Urinary bladder (tissue), 4 donors: Measurements from ENCODE around the gene GALNS. TPM values are rescaled to one million over a fixed set of nuclear protein-coding genes. Genes with fewer than 3 reads are reported as not detected.

Experiments used
- DNase-seq: peaks from one replicate; pipeline ENCODE4 v3.0.0-alpha.2; 2015; ENCODE audit errors: extremely low spot score
- H3K27ac ChIP-seq: one replicate; pipeline ENCODE4 v1.5.1; 2013; ENCODE audit warnings: low read depth, mild to moderate bottlenecking, moderate library complexity
- H3K36me3 ChIP-seq: one replicate; pipeline ENCODE4 v1.6.1; 2013; ENCODE audit warnings: mild to moderate bottlenecking, moderate library complexity; ENCODE audit not compliant: insufficient read depth
- H3K4me1 ChIP-seq: one replicate; pipeline ENCODE4 v1.6.1; 2013; ENCODE audit warnings: mild to moderate bottlenecking, moderate library complexity; ENCODE audit not compliant: insufficient read depth
- H3K4me3 ChIP-seq: one replicate; pipeline ENCODE4 v1.5.1; 2013; ENCODE audit warnings: low read depth, low read length
- WGBS: extraction: QIAGEN DNeasy Blood & Tissue Kit; methylation state at CpG from one replicate; pipeline ENCODE4 v1.1.7; 2013; 5-methylcytosine and 5-hydroxymethylcytosine counted together
- polyA plus RNA-seq: library from polyadenylated mRNA; stranded (reverse); fragments of 200-250 nt; gene quantifications from one replicate; pipeline ENCODE4 v1.2.3, GENCODE V29; 2013
- total RNA-seq: library from RNA; depleted of rRNA; stranded (reverse); fragments of >200 nt; gene quantifications from one replicate; pipeline ENCODE4 v1.2.3, GENCODE V29; 2014
- donor health status: healthy with polysubstance abuse.
- donor health status: healthy.

Gene GALNS
- total and polyA plus RNA-seq, 2 donors: 14.6 to 23.0 TPM

- WGBS: 81% methylated on average over 15 of the region's 15 CpGs
- no peak overlapping the region for H3K4me3 ChIP-seq
- DNase-seq: no peak
- H3K36me3 ChIP-seq: peaks cover 4% of the 10 kb centered on the region
- H3K4me1 ChIP-seq: no peaks in the 10 kb centered on the region
- H3K27ac ChIP-seq: no peak overlapping the region
Observed at GRCh38 chr16:88864099-88864498, 7.4 kb upstream of the GALNS start.

- 89% methylated on average over 13 of the region's 13 CpGs for WGBS
- DNase-seq: no peak
- no peak overlapping the region for H3K27ac ChIP-seq
- H3K4me1 ChIP-seq: no peaks in the 10 kb centered on the region
- peaks cover 4% of the 10 kb centered on the region for H3K36me3 ChIP-seq
- H3K4me3 ChIP-seq: no peak overlapping the region
Observed at GRCh38 chr16:88863426-88863825, 6.7 kb upstream of the GALNS start.

GRCh38 chr16:88862968-88863367 lies 6.2 kb upstream of the GALNS start:
- Histone ChIP-seq H3K4me3 (no peak overlapping the region), H3K4me1 (no peaks in the 10 kb centered on the region), H3K36me3 (peaks cover 4% of the 10 kb centered on the region), H3K27ac (no peak overlapping the region)
- 93% methylated on average over 25 of the region's 25 CpGs for WGBS
- no peak for DNase-seq

GRCh38 chr16:88861359-88861758 lies 4.6 kb upstream of the GALNS start:
- peaks cover 4% of the 10 kb centered on the region for H3K36me3 ChIP-seq
- no peaks in the 10 kb centered on the region for H3K4me1 ChIP-seq
- DNase-seq: no peak
- H3K27ac ChIP-seq: no peak overlapping the region
- no peak overlapping the region for H3K4me3 ChIP-seq
- 91% methylated on average over 19 of the region's 19 CpGs for WGBS

- 91% methylated on average over 20 of the region's 20 CpGs for WGBS
- H3K27ac ChIP-seq: no peak overlapping the region
- H3K4me1 ChIP-seq: peaks cover 4% of the 10 kb centered on the region
- peaks cover 4% of the 10 kb centered on the region for H3K36me3 ChIP-seq
- no peak for DNase-seq
- no peak overlapping the region for H3K4me3 ChIP-seq
Observed at GRCh38 chr16:88859381-88860091, 2.8 kb upstream of the GALNS start.

- H3K4me3 ChIP-seq: peak overlapping the region; percentile 88
- H3K4me1 ChIP-seq: peaks cover 4% of the 10 kb centered on the region
- WGBS: 17% methylated on average over 12 of the region's 12 CpGs
- peaks cover 4% of the 10 kb centered on the region for H3K36me3 ChIP-seq
- H3K27ac ChIP-seq: no peak overlapping the region
- no peak for DNase-seq
Observed at GRCh38 chr16:88857728-88858339, 1.1 kb upstream of the GALNS start.

GRCh38 chr16:88856122-88856827 lies 472 bp downstream of the GALNS start:
- Histone ChIP-seq H3K4me3 (peak overlapping the region; percentile 68), H3K36me3 (peaks cover under 1% of the 10 kb centered on the region), H3K27ac (no peak overlapping the region), H3K4me1 (peaks cover 4% of the 10 kb centered on the region)
- DNase-seq: no peak
- 8% methylated on average over 48 of the region's 53 CpGs for WGBS

- H3K27ac ChIP-seq: no peak overlapping the region
- no peak overlapping the region for H3K4me3 ChIP-seq
- no peak for DNase-seq
- no peaks in the 10 kb centered on the region for H3K36me3 ChIP-seq
- H3K4me1 ChIP-seq: peaks cover 4% of the 10 kb centered on the region
- WGBS: 85% methylated on average over 13 of the region's 13 CpGs
Observed at GRCh38 chr16:88855736-88856121, 1.0 kb downstream of the GALNS start.

- peaks cover 4% of the 10 kb centered on the region for H3K4me1 ChIP-seq
- no peak overlapping the region for H3K4me3 ChIP-seq
- 91% methylated on average over 8 of the region's 8 CpGs for WGBS
- no peak for DNase-seq
- no peaks in the 10 kb centered on the region for H3K36me3 ChIP-seq
- no peak overlapping the region for H3K27ac ChIP-seq
Observed at GRCh38 chr16:88855176-88855575, 1.6 kb downstream of the GALNS start.

- 71% methylated on average over 20 of the region's 20 CpGs for WGBS
- Histone ChIP-seq H3K27ac (no peak overlapping the region), H3K36me3 (no peaks in the 10 kb centered on the region), H3K4me3 (no peak overlapping the region), H3K4me1 (peaks cover 4% of the 10 kb centered on the region)
- DNase-seq: no peak
Observed at GRCh38 chr16:88854306-88855111, 2.2 kb downstream of the GALNS start.

- Histone ChIP-seq H3K36me3 (no peaks in the 10 kb centered on the region), H3K4me1 (peaks cover 4% of the 10 kb centered on the region), H3K27ac (no peak overlapping the region), H3K4me3 (no peak overlapping the region)
- 78% methylated on average over 17 of the region's 17 CpGs for WGBS
- DNase-seq: no peak
Observed at GRCh38 chr16:88853325-88853941, 3.3 kb downstream of the GALNS start.

- Histone ChIP-seq H3K4me1 (peaks cover 4% of the 10 kb centered on the region), H3K4me3 (no peak overlapping the region), H3K36me3 (no peaks in the 10 kb centered on the region), H3K27ac (no peak overlapping the region)
- no peak for DNase-seq
- 91% methylated on average over 19 of the region's 19 CpGs for WGBS
Observed at GRCh38 chr16:88851616-88852015, 5.1 kb downstream of the GALNS start.

- 93% methylated on average over 33 of the region's 33 CpGs for WGBS
- H3K4me1 ChIP-seq: no peaks in the 10 kb centered on the region
Observed at GRCh38 chr16:88850531-88851199, 6.1 kb downstream of the GALNS start.

More at GRCh38 chr16:88850531-88851199, 6.1 kb downstream of the GALNS start:
- Histone ChIP-seq H3K36me3 (no peaks in the 10 kb centered on the region), H3K27ac (no peak overlapping the region), H3K4me3 (no peak overlapping the region)
- no peak for DNase-seq
